Measurements from ENCODE around the gene CNPY3. TPM values are rescaled to one million over a fixed set of nuclear protein-coding genes. Genes with fewer than 3 reads are reported as not detected.
A peak's percentile ranks its signal among the peaks of the same experiment; 100 is the strongest.

CNPY3 gene
- total and polyA plus RNA-seq, 2 of the 13 experiments (the other 11 are each of a cell fraction or from before 2014, with no cell fraction given): 42.3 to 60.2 TPM

DNA sequence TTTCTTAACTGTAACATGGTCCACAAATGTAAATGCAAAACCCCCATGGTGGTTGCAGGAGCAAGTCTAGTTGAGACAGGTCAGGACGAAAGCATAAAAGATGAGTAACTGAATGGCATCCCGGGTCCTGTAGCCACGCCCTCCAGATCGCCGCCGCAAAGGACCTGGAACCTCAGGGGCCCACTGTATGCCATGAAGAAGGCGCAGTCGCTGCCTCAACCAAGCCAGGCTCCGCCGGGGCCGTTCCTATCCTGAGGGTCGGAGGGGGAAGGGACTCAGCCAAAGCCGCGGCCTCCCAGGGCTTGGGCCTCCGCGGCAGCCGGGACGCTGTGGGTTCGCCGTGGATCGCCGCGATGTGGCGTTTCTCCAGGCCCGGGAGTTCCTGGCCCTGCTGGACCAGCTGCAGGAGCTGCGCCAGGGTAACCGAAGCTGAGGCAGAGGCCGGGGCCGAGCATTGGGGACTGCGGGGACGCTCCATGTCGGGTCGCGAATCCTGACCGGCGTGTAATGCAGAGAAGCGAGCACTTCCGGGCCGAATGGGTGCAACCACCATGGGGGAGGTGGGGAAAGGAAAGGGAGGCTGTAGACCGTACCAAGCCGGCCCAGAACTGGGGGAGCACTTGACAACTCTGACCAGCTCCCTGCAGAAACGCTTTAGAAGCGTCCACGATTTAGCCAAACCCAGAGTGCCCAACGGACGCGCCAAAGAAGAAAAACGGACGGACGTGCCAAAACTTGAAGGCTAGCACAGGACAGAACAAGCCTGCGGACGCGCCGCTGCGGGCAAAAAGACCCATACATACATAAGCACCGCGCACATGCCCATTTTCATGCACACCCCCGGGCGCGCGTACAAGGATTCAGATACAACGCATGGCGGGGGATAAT, 38.7 kb upstream of the CNPY3 start (continued):
- TF ChIP-seq, protein P1, sequence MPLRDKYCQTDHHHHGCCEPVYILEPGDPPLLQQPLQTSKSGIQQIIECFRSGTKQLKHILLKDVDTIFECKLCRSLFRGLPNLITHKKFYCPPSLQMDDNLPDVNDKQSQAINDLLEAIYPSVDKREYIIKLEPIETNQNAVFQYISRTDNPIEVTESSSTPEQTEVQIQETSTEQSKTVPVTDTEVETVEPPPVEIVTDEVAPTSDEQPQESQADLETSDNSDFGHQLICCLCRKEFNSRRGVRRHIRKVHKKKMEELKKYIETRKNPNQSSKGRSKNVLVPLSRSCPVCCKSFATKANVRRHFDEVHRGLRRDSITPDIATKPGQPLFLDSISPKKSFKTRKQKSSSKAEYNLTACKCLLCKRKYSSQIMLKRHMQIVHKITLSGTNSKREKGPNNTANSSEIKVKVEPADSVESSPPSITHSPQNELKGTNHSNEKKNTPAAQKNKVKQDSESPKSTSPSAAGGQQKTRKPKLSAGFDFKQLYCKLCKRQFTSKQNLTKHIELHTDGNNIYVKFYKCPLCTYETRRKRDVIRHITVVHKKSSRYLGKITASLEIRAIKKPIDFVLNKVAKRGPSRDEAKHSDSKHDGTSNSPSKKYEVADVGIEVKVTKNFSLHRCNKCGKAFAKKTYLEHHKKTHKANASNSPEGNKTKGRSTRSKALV (CRISPR knock-in tag; IDR thresholded peaks at IDR 0.05): no peak; the same call in 1 of the 2 replicates
- TF ChIP-seq ZMAT3 (CRISPR knock-in tag; conservative IDR thresholded peaks at IDR 0.05) (peak; percentile 95), MEF2D (CRISPR knock-in tag; IDR thresholded peaks at IDR 0.05) (peak; percentile 91), SOX13 (IDR thresholded peaks at IDR 0.05) (peak; percentile 74; the same call in 1 of the 2 replicates), SOX13 (CRISPR knock-in tag; conservative IDR thresholded peaks at IDR 0.05 in 1 of 2, IDR thresholded peaks at IDR 0.05 in 1 of 2) (peak; percentile 40 to 92), ZNF263 (CRISPR knock-in tag; IDR thresholded peaks at IDR 0.05) (peak; percentile 61), YEATS4 (CRISPR knock-in tag; IDR thresholded peaks at IDR 0.05; ENCODE audit: borderline replicate concordance) (peak; percentile 95), ZNF543 (CRISPR knock-in tag; IDR thresholded peaks at IDR 0.05) (peak; percentile 96), ZNF777 (CRISPR knock-in tag; IDR thresholded peaks at IDR 0.05) (peak; percentile 62), ZNF724P (CRISPR knock-in tag; IDR thresholded peaks at IDR 0.05; ENCODE audit: borderline replicate concordance) (no peak; the same call in 1 of the 2 replicates), KLF16 (CRISPR knock-in tag; IDR thresholded peaks at IDR 0.05) (peak in 1 of 2 experiments; percentile 80; a peak in 2 of 4 replicates), SIX1 (CRISPR knock-in tag; IDR thresholded peaks at IDR 0.05; ENCODE audit: borderline replicate concordance) (no peak), GLI4 (CRISPR knock-in tag; IDR thresholded peaks at IDR 0.05; ENCODE audit: borderline replicate concordance) (peak; percentile 69; the same call in 1 of the 2 replicates), HNRNPK (IDR thresholded peaks at IDR 0.05; ENCODE audit: low read depth, low read length, poor library complexity, severe bottlenecking) (peak; percentile 73), ZNF678 (CRISPR knock-in tag; IDR thresholded peaks at IDR 0.05) (no peak), SIX4 (CRISPR knock-in tag; IDR thresholded peaks at IDR 0.05) (no peak), ZNF205 (CRISPR knock-in tag; IDR thresholded peaks at IDR 0.05) (peak; percentile 93)
- TF ChIP-seq, protein P2, sequence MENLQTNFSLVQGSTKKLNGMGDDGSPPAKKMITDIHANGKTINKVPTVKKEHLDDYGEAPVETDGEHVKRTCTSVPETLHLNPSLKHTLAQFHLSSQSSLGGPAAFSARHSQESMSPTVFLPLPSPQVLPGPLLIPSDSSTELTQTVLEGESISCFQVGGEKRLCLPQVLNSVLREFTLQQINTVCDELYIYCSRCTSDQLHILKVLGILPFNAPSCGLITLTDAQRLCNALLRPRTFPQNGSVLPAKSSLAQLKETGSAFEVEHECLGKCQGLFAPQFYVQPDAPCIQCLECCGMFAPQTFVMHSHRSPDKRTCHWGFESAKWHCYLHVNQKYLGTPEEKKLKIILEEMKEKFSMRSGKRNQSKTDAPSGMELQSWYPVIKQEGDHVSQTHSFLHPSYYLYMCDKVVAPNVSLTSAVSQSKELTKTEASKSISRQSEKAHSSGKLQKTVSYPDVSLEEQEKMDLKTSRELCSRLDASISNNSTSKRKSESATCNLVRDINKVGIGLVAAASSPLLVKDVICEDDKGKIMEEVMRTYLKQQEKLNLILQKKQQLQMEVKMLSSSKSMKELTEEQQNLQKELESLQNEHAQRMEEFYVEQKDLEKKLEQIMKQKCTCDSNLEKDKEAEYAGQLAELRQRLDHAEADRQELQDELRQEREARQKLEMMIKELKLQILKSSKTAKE (CRISPR knock-in tag; IDR thresholded peaks at IDR 0.05; ENCODE audit: borderline replicate concordance): peak; percentile 25; the same call in 1 of the 2 replicates
- TF ChIP-seq, protein P3, sequence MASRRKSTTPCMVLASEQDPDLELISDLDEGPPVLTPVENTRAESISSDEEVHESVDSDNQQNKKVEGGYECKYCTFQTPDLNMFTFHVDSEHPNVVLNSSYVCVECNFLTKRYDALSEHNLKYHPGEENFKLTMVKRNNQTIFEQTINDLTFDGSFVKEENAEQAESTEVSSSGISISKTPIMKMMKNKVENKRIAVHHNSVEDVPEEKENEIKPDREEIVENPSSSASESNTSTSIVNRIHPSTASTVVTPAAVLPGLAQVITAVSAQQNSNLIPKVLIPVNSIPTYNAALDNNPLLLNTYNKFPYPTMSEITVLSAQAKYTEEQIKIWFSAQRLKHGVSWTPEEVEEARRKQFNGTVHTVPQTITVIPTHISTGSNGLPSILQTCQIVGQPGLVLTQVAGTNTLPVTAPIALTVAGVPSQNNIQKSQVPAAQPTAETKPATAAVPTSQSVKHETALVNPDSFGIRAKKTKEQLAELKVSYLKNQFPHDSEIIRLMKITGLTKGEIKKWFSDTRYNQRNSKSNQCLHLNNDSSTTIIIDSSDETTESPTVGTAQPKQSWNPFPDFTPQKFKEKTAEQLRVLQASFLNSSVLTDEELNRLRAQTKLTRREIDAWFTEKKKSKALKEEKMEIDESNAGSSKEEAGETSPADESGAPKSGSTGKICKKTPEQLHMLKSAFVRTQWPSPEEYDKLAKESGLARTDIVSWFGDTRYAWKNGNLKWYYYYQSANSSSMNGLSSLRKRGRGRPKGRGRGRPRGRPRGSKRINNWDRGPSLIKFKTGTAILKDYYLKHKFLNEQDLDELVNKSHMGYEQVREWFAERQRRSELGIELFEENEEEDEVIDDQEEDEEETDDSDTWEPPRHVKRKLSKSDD (CRISPR knock-in tag; IDR thresholded peaks at IDR 0.05; ENCODE audit: low read depth): peak; percentile 87
- TF ChIP-seq, protein P4, sequence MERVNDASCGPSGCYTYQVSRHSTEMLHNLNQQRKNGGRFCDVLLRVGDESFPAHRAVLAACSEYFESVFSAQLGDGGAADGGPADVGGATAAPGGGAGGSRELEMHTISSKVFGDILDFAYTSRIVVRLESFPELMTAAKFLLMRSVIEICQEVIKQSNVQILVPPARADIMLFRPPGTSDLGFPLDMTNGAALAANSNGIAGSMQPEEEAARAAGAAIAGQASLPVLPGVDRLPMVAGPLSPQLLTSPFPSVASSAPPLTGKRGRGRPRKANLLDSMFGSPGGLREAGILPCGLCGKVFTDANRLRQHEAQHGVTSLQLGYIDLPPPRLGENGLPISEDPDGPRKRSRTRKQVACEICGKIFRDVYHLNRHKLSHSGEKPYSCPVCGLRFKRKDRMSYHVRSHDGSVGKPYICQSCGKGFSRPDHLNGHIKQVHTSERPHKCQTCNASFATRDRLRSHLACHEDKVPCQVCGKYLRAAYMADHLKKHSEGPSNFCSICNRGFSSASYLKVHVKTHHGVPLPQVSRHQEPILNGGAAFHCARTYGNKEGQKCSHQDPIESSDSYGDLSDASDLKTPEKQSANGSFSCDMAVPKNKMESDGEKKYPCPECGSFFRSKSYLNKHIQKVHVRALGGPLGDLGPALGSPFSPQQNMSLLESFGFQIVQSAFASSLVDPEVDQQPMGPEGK (CRISPR knock-in tag; IDR thresholded peaks at IDR 0.05): peak; percentile 68
